Tibial artery (tissue), 4 donors: ENCODE data around the gene ADAMTSL3.

Experiments used
- DNase-seq, 2 donors: peaks; one replicate each; pipeline ENCODE4 v3.0.0-alpha.2; 2019
- H3K27ac ChIP-seq, 2 donors: fragments of 200-600 bp; sonication (generic) in 1 of 2; 1 replicate in 1 of 2; 2 replicates in 1 of 2; pipeline ENCODE4 v1.5.1; 2018 to 2019; ENCODE audit warnings: mild to moderate bottlenecking in 1 of 2
- H3K27me3 ChIP-seq, 2 donors: fragments of 200-600 bp; sonication (generic) in 1 of 2; one replicate each; pipeline versions ENCODE4 v1.5.1 to v1.6.0; 2016 to 2019
- H3K36me3 ChIP-seq, 3 donors: fragments of 200-600 bp; sonication (generic) in 2 of 3; one replicate each; pipeline ENCODE4 v1.5.1; 2016 to 2019; ENCODE audit warnings: mild to moderate bottlenecking in 2 of 3
- H3K4me1 ChIP-seq, 4 donors: fragments of 200-600 bp; sonication (generic) in 2 of 4; 1 replicate in 3 of 4; 2 replicates in 1 of 4; pipeline ENCODE4 v1.5.1; 2016 to 2019
- H3K4me3 ChIP-seq, 2 donors: fragments of 200-600 bp; sonication (generic) in 1 of 2; 1 replicate in 1 of 2; 2 replicates in 1 of 2; pipeline ENCODE4 v1.5.1; 2018 to 2019; ENCODE audit warnings: mild to moderate bottlenecking in 2 of 2
- H3K9me3 ChIP-seq, 3 donors: fragments of 200-600 bp; sonication (generic) in 1 of 3; one replicate each; pipeline ENCODE4 v1.5.1; 2016 to 2019
- intact Hi-C: fragments of 100-400 bp; cut with DNase I; formaldehyde crosslinking; loops from one replicate; pipeline ENCODE4 v1.15.0; 2023; ENCODE audit warnings: low total_unique reads
- TF ChIP-seq, protein P1 (sequence below), 2 experiments: fragments of 200-600 bp in 1 of 2; fragments of 450-650 bp in 1 of 2; IDR thresholded peaks; one replicate each; pipeline ENCODE4 v1.5.1; 2017 to 2019; ENCODE audit warnings: antibody characterized with exemption in 2 of 2, mild to moderate bottlenecking in 1 of 2, moderate library complexity in 1 of 2

Gene ADAMTSL3

DNA sequence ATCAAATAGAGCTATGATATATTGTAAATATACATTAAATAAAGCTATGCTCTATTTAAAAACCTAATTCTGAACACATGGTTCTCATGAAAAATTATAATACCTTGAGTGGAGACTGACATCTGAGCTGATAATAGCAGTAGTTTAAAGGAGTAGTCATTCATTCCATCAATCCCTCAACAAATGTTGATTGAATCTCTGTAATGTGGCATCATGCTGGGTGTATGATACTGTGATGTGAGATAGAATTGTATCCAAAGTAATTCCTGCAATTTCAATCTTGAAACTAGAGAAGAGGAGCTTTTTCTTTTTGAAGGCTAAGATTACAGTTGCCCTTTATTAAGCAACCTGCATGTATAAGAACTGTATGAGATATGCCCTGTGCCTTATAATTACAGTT, 63.1 kb downstream of the ADAMTSL3 start:
- Histone ChIP-seq H3K27me3 (no peaks in the 10 kb centered on the region), H3K36me3 (no peaks in the 10 kb centered on the region), H3K9me3 (no peaks in the 10 kb centered on the region), H3K4me1 (peaks cover 0 to 56% (median 16%) of the 10 kb centered on the region in 4 donors), H3K27ac (no peak overlapping the region), H3K4me3 (no peak overlapping the region)
- intact Hi-C loops: no loop called here
- TF ChIP-seq, protein P1, sequence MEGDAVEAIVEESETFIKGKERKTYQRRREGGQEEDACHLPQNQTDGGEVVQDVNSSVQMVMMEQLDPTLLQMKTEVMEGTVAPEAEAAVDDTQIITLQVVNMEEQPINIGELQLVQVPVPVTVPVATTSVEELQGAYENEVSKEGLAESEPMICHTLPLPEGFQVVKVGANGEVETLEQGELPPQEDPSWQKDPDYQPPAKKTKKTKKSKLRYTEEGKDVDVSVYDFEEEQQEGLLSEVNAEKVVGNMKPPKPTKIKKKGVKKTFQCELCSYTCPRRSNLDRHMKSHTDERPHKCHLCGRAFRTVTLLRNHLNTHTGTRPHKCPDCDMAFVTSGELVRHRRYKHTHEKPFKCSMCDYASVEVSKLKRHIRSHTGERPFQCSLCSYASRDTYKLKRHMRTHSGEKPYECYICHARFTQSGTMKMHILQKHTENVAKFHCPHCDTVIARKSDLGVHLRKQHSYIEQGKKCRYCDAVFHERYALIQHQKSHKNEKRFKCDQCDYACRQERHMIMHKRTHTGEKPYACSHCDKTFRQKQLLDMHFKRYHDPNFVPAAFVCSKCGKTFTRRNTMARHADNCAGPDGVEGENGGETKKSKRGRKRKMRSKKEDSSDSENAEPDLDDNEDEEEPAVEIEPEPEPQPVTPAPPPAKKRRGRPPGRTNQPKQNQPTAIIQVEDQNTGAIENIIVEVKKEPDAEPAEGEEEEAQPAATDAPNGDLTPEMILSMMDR (IDR thresholded peaks at IDR 0.05): no peak
- DNase-seq: no peak

DNA sequence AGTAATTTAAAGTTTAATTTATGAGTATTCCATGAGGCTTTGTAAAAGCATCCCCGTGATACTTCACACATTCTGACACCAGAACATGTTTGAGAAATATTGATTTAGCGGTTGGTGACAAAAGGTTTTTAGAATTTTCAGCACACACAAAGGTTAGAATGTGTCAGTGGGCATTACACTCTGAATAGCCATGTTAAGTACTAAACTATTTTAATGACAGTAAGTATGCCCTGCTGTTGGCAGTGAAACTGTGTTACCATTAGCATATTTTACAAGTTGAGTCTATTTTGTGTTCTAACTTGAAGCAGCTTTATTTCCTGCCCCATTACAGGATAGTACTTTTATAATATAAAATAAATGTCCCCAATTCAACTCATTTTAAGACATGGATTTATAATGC, 66.5 kb downstream of the ADAMTSL3 start:
- Histone ChIP-seq H3K9me3 (no peaks in the 10 kb centered on the region), H3K27ac (peak overlapping the region in 1 of 2 donors; percentile 3), H3K4me3 (no peak overlapping the region), H3K36me3 (no peaks in the 10 kb centered on the region), H3K27me3 (no peaks in the 10 kb centered on the region), H3K4me1 (peaks cover 0 to 43% (median 0%) of the 10 kb centered on the region in 4 donors)
- TF ChIP-seq, protein P1 (IDR thresholded peaks at IDR 0.05): no peak
- intact Hi-C loops: no loop called here
- no peak for DNase-seq

DNA sequence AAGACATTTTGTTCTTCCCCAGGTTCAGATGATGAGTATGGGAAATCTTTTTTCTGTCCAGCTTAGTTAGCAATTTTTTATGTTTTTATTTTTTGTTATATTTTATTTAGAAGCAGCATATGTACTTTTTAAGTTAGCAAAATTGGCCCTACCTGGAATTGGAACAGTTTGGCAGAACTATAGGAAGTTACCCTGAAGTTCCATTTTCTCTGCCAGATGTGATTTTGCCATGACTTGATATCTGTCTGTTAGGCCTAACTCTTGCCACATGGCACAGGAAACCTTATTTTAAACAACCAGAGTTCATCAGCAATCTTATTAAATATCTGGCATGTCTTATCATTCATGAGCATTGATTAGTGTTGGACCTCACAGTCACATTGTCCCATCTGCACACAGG, 67.1 kb downstream of the ADAMTSL3 start:
- intact Hi-C loops: no loop called here
- Histone ChIP-seq H3K9me3 (no peaks in the 10 kb centered on the region), H3K36me3 (no peaks in the 10 kb centered on the region), H3K4me3 (no peak overlapping the region), H3K4me1 (peaks cover 0 to 43% (median 0%) of the 10 kb centered on the region in 4 donors), H3K27ac (no peak overlapping the region), H3K27me3 (no peaks in the 10 kb centered on the region)
- DNase-seq: no peak
- TF ChIP-seq, protein P1 (IDR thresholded peaks at IDR 0.05): no peak

DNA sequence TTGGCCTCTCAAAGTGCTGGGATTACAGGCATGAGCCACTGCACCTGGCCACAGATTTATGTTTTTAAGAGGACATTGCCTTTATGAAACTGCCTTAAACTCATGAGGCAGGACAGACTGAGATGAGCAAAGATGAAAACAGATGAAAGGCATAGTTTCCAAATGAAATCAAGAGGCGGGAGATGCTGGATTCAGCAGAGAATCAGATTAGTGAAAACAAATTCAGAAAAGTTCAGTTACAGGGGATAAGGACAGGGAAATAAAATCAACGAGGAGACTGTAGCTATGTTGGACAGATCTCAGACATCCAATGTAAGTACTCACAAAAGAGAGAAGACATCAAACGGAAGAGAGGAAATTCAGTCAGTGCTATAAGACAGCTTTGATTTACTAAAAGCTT, 68.1 kb downstream of the ADAMTSL3 start:
- no peak overlapping the region for H3K4me3 ChIP-seq
- no peak for DNase-seq
- no peaks in the 10 kb centered on the region for H3K27me3 ChIP-seq
- peaks cover 0 to 43% (median 0%) of the 10 kb centered on the region in 4 donors for H3K4me1 ChIP-seq
- no peaks in the 10 kb centered on the region for H3K36me3 ChIP-seq
- no peak overlapping the region for H3K27ac ChIP-seq
- H3K9me3 ChIP-seq: no peaks in the 10 kb centered on the region
- TF ChIP-seq, protein P1 (IDR thresholded peaks at IDR 0.05): no peak
- intact Hi-C loops: no loop called here

DNA sequence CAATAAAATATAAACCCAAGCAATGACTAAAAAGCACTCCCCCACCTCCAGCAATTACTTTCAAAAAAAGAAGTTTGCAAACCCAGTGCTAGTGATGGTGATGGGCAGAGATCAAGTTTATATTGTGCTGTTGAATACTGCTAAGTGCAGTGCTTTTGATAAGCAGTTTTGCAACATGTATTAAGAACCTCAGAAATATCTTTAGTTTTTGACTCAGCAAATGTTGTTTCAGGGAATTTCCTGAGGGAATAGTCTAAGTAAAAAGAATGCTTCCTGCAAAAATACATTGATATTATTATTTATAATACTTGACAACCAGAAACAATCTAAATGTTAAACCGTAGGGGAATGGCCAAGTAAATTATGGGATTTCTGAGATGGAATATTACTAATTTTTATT, 69.3 kb downstream of the ADAMTSL3 start:
- intact Hi-C loops: no loop called here
- peaks cover 0 to 40% (median 0%) of the 10 kb centered on the region in 4 donors for H3K4me1 ChIP-seq
- H3K27ac ChIP-seq: no peak overlapping the region
- no peak for DNase-seq
- TF ChIP-seq, protein P1 (IDR thresholded peaks at IDR 0.05): no peak
- H3K4me3 ChIP-seq: no peak overlapping the region
- H3K27me3 ChIP-seq: no peaks in the 10 kb centered on the region
- no peaks in the 10 kb centered on the region for H3K36me3 ChIP-seq
- H3K9me3 ChIP-seq: no peaks in the 10 kb centered on the region

DNA sequence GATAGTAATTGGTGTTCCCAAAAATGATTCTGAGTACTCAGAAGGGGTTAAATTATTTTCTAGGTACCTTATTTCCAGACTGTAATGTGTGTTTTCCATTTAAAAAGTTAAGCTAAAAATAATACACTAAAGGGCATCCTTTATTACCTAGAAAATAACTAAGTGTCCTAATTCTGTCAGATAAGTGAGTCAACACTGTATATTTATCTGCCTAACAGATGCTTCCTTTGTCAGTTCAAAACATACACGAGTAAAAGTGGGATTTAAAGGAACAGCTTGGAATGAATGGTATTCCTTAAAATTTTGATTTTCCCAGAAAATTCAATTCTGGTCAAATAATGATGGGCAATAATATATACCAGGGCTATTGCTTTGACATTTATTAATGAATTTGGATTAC, 78.3 kb downstream of the ADAMTSL3 start:
- intact Hi-C loops: no loop called here
- TF ChIP-seq, protein P1 (IDR thresholded peaks at IDR 0.05): no peak
- Histone ChIP-seq H3K36me3 (no peaks in the 10 kb centered on the region), H3K27ac (no peak overlapping the region), H3K9me3 (no peaks in the 10 kb centered on the region), H3K4me1 (no peaks in the 10 kb centered on the region), H3K27me3 (no peaks in the 10 kb centered on the region), H3K4me3 (no peak overlapping the region)
- no peak for DNase-seq
